Activated CD4-positive, CD25-positive, alpha-beta regulatory T cell (primary cell): ENCODE results near the gene TBXAS1.
"Not testable (repeated sequence)": the region's sequence is repeated elsewhere in the genome, so short reads cannot be mapped to it uniquely, and the experiment has no call there.

Source experiments
- DNase-seq, 4 experiments: peaks; one replicate each; lab custom pipeline; 2025; lab: John Stamatoyannopoulos, UW

TBXAS1 gene

GRCh38 chr7:139827042-139827441 lies 2.0 kb upstream of the TBXAS1 start:
- DNase-seq, result no peak

- no peak for DNase-seq
Measured at GRCh38 chr7:139828446-139828845, 618 bp upstream of the TBXAS1 start.

GRCh38 chr7:139829775-139830117 lies 682 bp downstream of the TBXAS1 start:
- no peak for DNase-seq

GRCh38 chr7:139830292-139830691 lies 1.2 kb downstream of the TBXAS1 start:
- DNase-seq, result no peak

GRCh38 chr7:139830782-139831501 lies 1.9 kb downstream of the TBXAS1 start:
- no peak for DNase-seq

GRCh38 chr7:139835848-139836247 lies 6.8 kb downstream of the TBXAS1 start:
- not testable (repeated sequence) for DNase-seq

- not testable (repeated sequence) for DNase-seq
Measured at GRCh38 chr7:139837291-139837690, 8.2 kb downstream of the TBXAS1 start.

- DNase-seq, result no peak
Measured at GRCh38 chr7:139838276-139838675, 9.2 kb downstream of the TBXAS1 start.

- no peak for DNase-seq
Measured at GRCh38 chr7:139838876-139839275, 9.8 kb downstream of the TBXAS1 start.

GRCh38 chr7:139840776-139841175 lies 11.7 kb downstream of the TBXAS1 start:
- no peak for DNase-seq

GRCh38 chr7:139842401-139843210 lies 13.5 kb downstream of the TBXAS1 start:
- no peak for DNase-seq

GRCh38 chr7:139843211-139843537 lies 14.1 kb downstream of the TBXAS1 start:
- not testable (repeated sequence) for DNase-seq

GRCh38 chr7:139844779-139845442 lies 15.8 kb downstream of the TBXAS1 start:
- no peak for DNase-seq

GRCh38 chr7:139845443-139845805 lies 16.4 kb downstream of the TBXAS1 start:
- no peak for DNase-seq

GRCh38 chr7:139846297-139846696 lies 17.2 kb downstream of the TBXAS1 start:
- DNase-seq, result no peak

GRCh38 chr7:139848274-139848673 lies 19.2 kb downstream of the TBXAS1 start:
- no peak for DNase-seq

- no peak for DNase-seq
Measured at GRCh38 chr7:139850906-139851305, 21.8 kb downstream of the TBXAS1 start.

- DNase-seq, result no peak
Measured at GRCh38 chr7:139851770-139852481, 22.9 kb downstream of the TBXAS1 start.

GRCh38 chr7:139852482-139852845 lies 23.4 kb downstream of the TBXAS1 start:
- no peak for DNase-seq

- no peak for DNase-seq
Measured at GRCh38 chr7:139853506-139854123, 24.6 kb downstream of the TBXAS1 start.

GRCh38 chr7:139854124-139854511 lies 25.1 kb downstream of the TBXAS1 start:
- DNase-seq, result no peak
